ENCODE measurements around the gene XPR1. TPM values are rescaled to one million over a fixed set of nuclear protein-coding genes. Genes with fewer than 3 reads are reported as not detected.

XPR1 gene
- total RNA-seq, 3 donors from 2014 or later: 19.0 to 49.5 (median 35.7) TPM

DNA sequence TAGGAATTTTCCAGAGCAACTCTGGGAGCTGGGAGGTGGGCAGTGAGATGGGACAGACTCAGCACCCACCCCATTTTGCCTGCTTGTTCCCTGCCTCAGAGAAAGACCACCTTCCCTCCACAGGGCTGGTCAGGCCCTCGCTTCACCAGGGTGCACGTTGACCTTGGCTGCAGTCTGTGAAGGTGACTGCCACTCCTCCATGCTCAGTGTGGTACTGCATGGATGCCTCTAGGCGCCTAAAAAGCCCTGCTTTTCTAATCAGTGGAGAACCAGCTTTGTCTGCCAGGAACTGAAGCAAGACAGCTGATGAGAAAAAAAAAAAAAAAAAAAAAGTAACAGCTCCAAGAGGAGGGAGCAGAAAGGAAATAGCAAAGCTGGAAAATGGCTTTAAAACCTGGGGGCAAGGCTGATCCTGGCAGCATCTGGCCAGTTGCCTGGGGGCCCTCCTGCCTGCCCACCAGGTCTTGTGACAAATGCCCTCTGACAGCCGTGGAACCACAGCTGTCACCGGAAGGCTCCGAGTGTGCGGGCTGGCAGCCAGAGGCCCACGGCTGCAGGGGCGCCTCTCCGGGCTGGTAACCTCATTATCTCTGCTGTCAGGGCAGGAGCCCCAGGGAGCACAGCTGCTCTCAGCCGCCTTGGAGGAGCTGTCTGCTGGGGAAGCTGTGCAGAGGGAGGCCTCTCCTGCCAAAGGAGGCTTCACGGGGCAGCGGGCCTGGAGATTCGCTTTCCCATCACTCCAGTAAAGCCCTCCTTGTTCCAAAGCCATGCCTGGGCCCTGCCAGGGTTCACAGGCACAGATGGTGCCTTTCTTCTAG lies 294.6 kb downstream of the XPR1 start:
- Histone ChIP-seq H3K4me3 (peak overlapping the region in 2 of 3 donors; percentile 4 to 48), H3K36me3 (no peaks in the 10 kb centered on the region), H3K9me3 (no peaks in the 10 kb centered on the region), H3K4me1 (peaks cover 0 to 3% of the 10 kb centered on the region in 2 donors), H3K27me3 (no peaks in the 10 kb centered on the region), H3K27ac (peak overlapping the region; percentile 52 to 78)
- TF ChIP-seq POLR2A (IDR thresholded peaks at IDR 0.05): no peak
- no peak for TF ChIP-seq POLR2AphosphoS5 (IDR thresholded peaks at IDR 0.05)
- TF ChIP-seq CTCF (IDR thresholded peaks at IDR 0.05): no peak
- no peak for DNase-seq (ENCODE audit: low spot score in 2 of 2)
- intact Hi-C loops (cut with DNase I; ENCODE audit: low total_unique reads): no loop called here

DNA sequence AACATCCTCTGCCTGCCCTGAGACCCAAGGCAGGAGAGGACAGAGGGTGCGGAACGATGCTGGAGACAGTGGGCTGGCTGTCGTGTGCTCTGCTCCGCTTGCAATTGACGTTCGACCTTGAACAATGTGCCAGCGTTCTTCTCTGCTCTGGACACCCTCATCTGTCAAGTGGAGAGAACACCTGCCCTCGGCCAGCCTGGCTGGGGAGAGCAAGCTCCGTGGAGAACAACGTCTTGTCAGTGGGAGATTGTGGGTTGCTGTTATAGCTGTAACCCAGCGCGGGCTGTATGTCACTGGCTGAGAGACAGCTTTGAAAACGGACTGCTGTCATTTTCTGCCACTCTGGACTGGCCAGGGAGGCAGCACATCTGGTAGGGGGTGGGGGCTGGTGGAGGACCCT lies 295.5 kb downstream of the XPR1 start:
- intact Hi-C loops (cut with DNase I; ENCODE audit: low total_unique reads): no loop called here
- Histone ChIP-seq H3K4me1 (peaks cover 0 to 3% of the 10 kb centered on the region in 2 donors), H3K4me3 (no peak overlapping the region), H3K27ac (peak overlapping the region in 1 of 2 donors; percentile 78), H3K9me3 (no peaks in the 10 kb centered on the region), H3K27me3 (no peaks in the 10 kb centered on the region), H3K36me3 (no peaks in the 10 kb centered on the region)
- DNase-seq (ENCODE audit: low spot score in 2 of 2): no peak
- no peak for TF ChIP-seq POLR2A (IDR thresholded peaks at IDR 0.05)
- no peak for TF ChIP-seq POLR2AphosphoS5 (IDR thresholded peaks at IDR 0.05)
- no peak for TF ChIP-seq CTCF (IDR thresholded peaks at IDR 0.05)

DNA sequence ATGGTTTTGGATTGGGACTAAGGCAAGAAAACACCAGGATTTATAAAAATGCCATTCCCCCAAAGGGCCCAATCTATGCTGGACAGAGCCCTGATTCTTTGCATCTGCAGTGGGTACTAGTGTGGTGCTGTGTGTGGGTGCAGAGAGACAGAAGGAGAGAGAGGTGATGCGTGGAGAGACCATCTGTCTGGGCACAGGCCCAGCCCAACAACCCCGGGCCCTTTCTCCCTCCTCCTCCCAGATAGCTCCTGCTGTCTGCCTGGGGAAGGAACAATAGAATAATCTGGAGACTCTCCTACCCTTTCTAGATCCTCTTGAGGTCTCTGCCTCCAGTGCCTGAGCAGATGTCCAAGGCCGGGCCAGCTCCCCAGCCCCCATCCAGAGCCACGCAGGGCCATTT lies 296.0 kb downstream of the XPR1 start:
- Histone ChIP-seq H3K36me3 (no peaks in the 10 kb centered on the region), H3K4me1 (peaks cover 0 to 3% of the 10 kb centered on the region in 2 donors), H3K27ac (peak overlapping the region in 1 of 2 donors; percentile 78), H3K4me3 (no peak overlapping the region), H3K27me3 (no peaks in the 10 kb centered on the region), H3K9me3 (no peaks in the 10 kb centered on the region)
- TF ChIP-seq POLR2A (IDR thresholded peaks at IDR 0.05) (no peak), CTCF (IDR thresholded peaks at IDR 0.05) (no peak), POLR2AphosphoS5 (IDR thresholded peaks at IDR 0.05) (no peak)
- intact Hi-C loops (cut with DNase I; ENCODE audit: low total_unique reads): no loop called here
- no peak for DNase-seq (ENCODE audit: low spot score in 2 of 2)

DNA sequence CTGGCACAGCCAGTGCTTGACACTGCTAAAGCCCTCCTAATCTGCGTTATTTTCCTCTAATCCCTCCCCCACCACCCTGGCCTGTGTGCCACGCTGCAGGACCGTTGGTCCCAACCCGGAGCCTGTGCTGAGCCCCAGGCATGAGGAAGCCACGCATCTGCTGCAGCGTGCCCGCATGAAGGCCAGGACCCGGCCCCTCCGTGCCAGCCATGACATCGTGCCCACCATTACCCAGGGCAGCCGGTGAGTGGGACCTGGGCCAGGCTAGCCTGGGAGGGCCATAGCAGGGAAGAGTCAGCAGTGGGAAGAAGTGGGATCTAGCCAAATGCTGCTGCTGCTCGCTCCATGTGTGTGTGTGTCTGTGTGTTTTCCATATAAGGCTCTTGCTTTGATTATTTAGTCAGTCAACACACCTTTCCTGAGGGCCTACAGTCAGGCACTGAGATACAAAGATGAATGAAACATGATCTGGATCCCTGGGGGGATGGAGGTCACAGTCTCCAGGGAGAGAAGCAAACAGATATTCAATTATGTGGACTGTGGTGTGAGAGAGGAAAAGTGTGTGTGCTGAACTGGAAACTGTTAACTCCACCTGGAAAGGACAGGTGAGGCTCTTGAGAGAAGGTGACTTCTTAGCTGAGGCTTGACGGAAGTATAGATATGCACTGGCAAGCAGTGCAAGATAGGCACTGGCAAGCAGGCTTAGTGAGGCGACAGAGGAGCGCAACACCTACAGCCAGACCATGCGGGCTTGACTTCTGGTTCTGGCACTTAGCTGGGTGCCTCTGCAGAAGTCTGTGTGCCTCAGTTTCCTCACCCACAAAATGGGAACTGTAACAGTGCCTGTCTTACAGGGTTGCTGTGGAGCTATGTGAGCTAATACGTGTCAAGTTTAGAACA lies 296.8 kb downstream of the XPR1 start:
- peaks cover 0 to 3% of the 10 kb centered on the region in 2 donors for H3K4me1 ChIP-seq
- intact Hi-C loops (cut with DNase I; ENCODE audit: low total_unique reads): no loop called here
- no peaks in the 10 kb centered on the region for H3K9me3 ChIP-seq
- peak overlapping the region in 1 of 2 donors; percentile 52 for H3K27ac ChIP-seq
- H3K36me3 ChIP-seq: no peaks in the 10 kb centered on the region
- no peak for DNase-seq (ENCODE audit: low spot score in 2 of 2)
- TF ChIP-seq CTCF (IDR thresholded peaks at IDR 0.05): no peak
- no peak for TF ChIP-seq POLR2AphosphoS5 (IDR thresholded peaks at IDR 0.05)
- no peak for TF ChIP-seq POLR2A (IDR thresholded peaks at IDR 0.05)
- no peak overlapping the region for H3K4me3 ChIP-seq
- no peaks in the 10 kb centered on the region for H3K27me3 ChIP-seq
